Activated CD4-positive, alpha-beta T cell treated with anti-CD3 and anti-CD28 coated beads, Interleukin-2, amount 50 U/mL, for 48 hours (primary cell): ENCODE results near the gene TNFSF15.

Experiments used
- DNase-seq, 2 experiments: peaks; one replicate each; pipeline ENCODE4 v3.0.0-alpha.2; 2020

Gene TNFSF15

DNA sequence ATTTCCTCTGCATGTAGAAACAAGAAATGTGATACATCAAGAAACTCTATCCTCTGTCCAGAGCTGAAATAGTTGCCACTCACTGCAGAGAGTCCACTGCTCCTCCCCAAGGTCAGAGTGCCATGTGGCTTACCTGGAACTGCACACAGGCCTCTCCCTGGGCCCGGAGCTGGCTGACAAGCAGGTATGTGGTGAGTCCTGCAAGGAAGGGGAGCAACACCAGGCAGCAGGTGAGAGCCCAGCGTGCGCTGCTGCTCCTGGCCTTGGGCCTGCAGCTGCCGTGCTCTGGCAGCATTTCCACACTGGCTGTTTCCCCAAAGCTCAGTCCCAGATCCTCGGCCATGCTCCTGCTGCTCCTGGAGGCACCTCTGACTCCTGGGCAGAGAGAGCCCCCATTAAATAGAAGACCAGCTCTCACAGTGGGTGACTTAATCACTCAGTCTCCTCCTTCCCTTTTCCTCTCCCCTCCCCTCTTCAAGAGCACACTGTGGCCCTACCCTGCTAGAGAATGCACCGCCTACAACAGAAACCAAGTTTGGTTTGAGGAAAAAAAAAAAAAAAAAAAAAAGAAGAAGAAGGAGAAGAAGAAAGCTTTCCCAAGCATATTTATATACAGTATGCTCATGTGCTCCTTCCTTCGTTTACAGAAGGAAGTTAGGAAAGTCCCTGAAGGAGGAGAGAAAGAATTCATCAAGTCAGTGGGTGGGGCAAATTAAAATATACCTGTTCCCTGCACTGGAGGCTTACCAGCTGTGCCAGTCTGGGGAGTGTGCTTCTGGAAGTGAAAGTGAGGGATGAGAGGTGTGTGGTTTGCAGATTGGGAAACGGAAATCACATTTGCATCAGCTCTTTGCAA, at the start of gene TNFSF15:
Gene TNFSF15, minus strand, starts transcription at position 370 of the 856 bp plus-strand sequence. Its CDS starts 27 bp downstream, at position 343.
- peak; percentile 37 to 52 for DNase-seq

GRCh38 chr9:114855488-114855887, 49.6 kb upstream of the TNFSF15 start:
- DNase-seq, result no peak

GRCh38 chr9:114854736-114855355, 49.0 kb upstream of the TNFSF15 start:
- no peak for DNase-seq

GRCh38 chr9:114853071-114853855, 47.4 kb upstream of the TNFSF15 start:
- DNase-seq, result no peak

DNA sequence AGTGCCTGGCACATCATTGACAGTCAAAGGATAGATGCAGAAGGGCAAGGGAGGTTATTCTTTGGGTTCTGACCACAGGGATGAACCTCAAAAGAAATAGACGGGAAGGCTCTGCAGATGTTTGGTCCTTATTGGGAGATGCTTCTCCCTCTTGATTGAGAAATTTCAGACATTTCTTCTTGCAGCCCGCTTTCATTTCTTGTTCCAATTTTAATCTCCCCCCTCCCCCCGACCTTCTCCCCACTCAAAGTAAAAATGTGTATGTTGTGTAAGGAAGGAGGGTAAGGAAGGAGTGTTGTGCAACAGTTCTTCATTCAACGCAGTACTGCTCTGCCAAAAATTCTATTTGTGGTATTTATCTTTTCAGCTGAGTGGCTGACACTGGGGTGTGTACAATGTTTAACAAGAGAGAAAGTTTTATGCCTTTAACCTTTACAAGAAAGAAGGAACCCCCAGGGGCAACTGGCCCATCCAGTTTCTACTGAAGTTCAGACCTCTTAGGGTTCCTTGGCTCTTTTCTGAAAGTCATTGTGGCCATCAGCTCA, 46.3 kb upstream of the TNFSF15 start:
- DNase-seq, result no peak

GRCh38 chr9:114851306-114851705, 45.5 kb upstream of the TNFSF15 start:
- DNase-seq, result no peak

GRCh38 chr9:114850871-114851270, 45.0 kb upstream of the TNFSF15 start:
- DNase-seq, result peak in 1 of 2 experiments; percentile 17

GRCh38 chr9:114849450-114849849, 43.6 kb upstream of the TNFSF15 start:
- DNase-seq, result no peak

DNA sequence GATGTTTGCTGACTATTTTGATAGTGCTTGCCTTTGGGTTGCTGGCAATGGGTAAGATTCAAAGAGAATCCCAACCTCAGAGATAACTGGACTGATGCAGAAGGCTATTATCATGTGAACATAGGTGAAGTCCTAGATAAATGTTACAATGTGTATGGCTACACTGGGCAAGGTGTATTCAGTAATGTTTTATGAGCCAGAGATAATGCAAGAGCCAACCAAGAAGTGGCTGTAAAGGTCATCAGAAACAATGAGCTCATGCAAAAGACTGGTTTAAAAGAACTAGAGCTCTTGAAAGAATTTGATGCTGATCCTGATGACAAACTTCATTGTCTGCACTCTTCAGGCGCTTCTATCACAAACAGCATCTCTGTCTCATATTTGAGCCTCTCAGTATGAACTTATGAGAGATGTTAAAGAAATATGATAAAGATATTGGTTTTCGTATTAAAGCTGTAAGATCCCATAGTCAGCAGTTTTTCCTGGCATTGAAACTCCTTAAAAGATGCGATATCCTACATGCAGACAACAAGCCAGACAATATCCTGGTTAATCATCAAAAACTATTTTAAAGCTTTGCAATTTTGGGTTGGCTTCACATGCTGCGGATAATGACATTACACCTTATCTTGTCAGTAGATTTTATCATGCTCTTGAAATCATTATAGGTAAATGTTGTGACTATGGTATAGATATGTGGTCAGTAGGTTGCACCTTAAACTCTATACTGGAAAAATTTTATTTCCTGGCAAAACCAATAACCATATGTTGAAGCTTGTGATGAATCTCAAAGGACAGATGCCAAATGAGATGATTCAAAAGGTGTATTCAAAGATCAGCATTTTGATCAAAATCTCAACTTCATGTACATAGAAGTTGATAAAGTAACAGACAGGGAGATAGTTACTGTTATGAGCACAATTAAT, 41.9 kb upstream of the TNFSF15 start:
- no peak for DNase-seq

GRCh38 chr9:114845373-114845772, 39.5 kb upstream of the TNFSF15 start:
- no peak for DNase-seq

DNA sequence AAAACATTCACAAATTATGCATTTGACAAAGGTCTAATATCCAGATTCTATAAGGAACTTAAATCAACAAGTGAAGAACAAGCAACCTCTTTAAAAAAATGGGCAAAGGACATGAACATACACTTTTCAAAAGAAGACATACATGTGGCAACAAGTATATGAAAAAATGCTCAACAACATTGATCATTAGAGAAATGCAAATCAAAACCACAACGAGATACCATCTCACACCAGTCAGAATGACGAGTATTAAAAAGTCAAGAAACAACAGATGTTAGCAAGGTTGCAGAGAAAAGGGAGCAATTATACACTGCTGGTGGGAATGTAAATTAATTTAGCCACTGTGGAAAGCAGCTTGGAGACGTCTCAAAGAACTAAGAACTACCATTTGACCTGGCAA, 38.9 kb upstream of the TNFSF15 start:
- no peak for DNase-seq

- no peak for DNase-seq
These were observed 32.1 kb upstream of the TNFSF15 start for GRCh38 chr9:114837923-114838322.

DNA sequence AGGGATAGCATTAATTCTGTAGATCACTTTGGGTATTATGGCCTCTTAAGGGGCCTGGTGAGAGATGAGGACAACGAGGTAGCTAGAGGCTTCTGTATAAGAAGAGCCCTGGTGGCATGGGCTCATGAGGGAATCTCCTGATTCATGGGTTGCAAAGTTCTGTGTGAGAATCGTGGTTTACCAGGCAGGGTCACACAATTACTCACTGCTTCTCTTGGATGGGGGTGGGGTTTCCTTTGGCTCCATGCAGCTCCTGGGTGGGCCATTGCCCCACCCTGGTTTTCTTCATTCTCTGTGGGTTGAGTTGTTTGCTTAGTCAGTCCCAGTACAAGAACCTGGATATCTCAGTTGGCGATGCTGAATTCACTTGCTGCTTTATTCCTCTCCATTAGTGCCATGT, 30.9 kb upstream of the TNFSF15 start:
- peak in 1 of 2 experiments; percentile 26 for DNase-seq

- no peak for DNase-seq
These were observed 28.5 kb upstream of the TNFSF15 start for GRCh38 chr9:114834386-114834785.

- no peak for DNase-seq
These were observed 24.7 kb upstream of the TNFSF15 start for GRCh38 chr9:114830546-114830945.

DNA sequence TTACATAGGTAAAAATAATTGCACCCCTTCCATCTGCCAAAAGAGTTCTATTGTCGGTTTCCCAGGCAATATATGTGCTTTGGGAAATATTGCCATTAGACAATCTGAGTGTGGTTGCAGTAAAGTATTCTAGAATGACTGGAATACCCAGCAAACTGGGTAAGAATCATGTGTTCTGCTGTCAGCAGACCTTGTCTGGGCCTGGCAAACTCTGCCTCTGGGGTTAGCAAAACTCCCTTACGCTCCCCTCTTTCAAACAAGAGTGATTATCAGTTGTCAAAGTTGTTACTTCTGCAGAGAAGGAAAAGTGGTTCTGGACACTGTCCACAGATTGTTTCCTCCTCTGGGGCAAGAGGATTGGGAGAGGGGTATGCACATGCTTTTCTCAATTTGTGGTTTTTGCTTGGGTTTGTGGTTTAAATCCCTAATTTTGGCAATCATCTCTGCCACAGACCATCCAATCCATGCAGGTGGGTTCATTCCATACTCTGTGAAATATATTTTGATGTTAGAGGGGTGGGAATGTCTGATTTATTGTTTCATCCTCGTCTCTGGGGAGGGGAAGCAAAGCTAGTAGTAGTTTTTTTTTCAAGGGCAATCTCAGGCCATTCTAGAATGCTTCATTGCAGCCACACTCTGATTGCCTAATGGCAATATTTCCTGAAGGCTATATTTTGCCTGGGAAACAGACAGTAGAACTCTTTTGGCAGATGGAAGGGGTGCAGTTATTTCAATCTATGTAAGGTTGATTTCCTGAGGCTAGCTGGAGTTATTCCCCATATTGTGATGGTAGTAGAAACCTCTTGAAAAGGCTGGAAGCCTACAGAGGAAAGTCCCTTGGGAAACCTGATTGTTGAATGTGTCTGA, 24.0 kb upstream of the TNFSF15 start:
- no peak for DNase-seq

- DNase-seq, result no peak
These were observed 22.4 kb upstream of the TNFSF15 start for GRCh38 chr9:114828303-114828650.

GRCh38 chr9:114827641-114828302, 21.9 kb upstream of the TNFSF15 start:
- peak; percentile 12 to 44 for DNase-seq

DNA sequence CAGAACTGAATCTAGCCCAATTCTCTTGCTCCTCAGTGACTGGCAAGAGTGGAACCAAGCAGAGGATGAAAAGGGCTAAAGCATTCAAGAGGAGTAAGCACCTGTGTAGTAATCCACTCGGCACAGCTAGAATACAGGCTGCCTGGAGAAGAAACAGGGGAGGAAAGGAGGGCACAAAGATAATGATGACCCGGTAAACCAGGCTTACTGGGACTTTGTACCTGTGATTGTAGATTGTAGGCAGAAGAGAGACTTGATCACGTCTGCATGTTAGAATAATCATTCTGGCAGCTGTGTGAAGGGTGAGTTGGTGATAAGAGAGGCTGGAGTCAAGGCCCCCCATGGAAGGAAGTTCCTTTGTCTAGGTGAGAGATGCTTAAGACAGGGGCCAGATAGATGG, 20.6 kb upstream of the TNFSF15 start:
- DNase-seq, result no peak

DNA sequence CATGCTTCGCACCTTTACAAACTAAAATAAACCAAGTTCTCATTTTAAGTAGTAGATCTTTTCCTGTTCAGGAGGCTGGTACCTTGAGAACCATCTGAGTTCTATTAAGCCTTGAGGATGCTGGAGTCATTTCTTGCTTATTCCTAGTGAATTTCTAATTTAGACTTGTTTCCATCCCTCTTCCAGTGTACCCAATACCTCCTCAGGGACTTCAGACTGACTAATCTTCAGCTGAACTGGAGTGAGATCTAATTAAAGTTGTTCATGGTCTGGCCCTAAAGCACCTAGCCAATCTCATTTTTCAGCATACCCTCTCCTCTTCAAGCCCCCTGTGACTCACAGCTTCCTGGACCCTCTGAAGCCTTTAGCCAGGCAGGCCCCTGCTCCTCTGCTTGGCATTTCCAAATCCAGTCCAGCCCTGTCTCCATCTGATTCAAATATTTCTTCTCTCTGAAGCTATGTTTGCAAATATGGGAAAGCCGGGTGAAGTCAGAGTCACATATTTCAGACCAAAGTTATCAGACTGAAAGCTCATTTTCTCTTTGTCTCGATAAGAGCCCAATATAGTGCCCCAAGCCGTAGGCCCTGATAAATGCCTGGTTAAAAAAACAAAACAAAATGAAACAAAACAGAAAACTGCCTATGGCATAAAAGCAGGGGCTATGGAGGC, 19.4 kb upstream of the TNFSF15 start:
- DNase-seq, result no peak
